Transverse colon (tissue), 4 donors: ENCODE data around the gene LRRN3. TPM values are rescaled to one million over a fixed set of nuclear protein-coding genes. Genes with fewer than 3 reads are reported as not detected.
"Not testable (repeated sequence)": the region's sequence is repeated elsewhere in the genome, so short reads cannot be mapped to it uniquely, and the experiment has no call there.

Experiments used
- DNase-seq: peaks from one replicate; pipeline ENCODE4 v3.0.0-alpha.2; 2019
- H3K27ac ChIP-seq, 4 donors: fragments of 200-600 bp; sonication (generic); 2 replicates each; pipeline ENCODE4 v1.5.1; 2016 to 2018; ENCODE audit warnings: inconsistent platforms in 4 of 4
- H3K27me3 ChIP-seq: fragments of 200-600 bp; sonication (generic); 2 replicates; pipeline ENCODE4 v1.5.1; 2017; ENCODE audit warnings: inconsistent platforms
- H3K36me3 ChIP-seq, 4 donors: fragments of 200-600 bp; sonication (generic); 2 replicates each; pipeline ENCODE4 v1.5.1; 2017 to 2019; ENCODE audit warnings: inconsistent platforms in 4 of 4
- H3K4me1 ChIP-seq, 4 donors: fragments of 200-600 bp; sonication (generic); 2 replicates each; pipeline ENCODE4 v1.5.1; 2017 to 2020; ENCODE audit warnings: inconsistent platforms in 4 of 4
- H3K4me3 ChIP-seq, 4 donors: fragments of 200-600 bp; sonication (generic); 1 replicate in 1 of 4; 2 replicates in 3 of 4; pipeline versions ENCODE4 v1.5.1 to v1.6.1; 2017 to 2019; ENCODE audit warnings: inconsistent platforms in 4 of 4
- H3K9me3 ChIP-seq, 2 donors: fragments of 200-600 bp; sonication (generic); 2 replicates each; pipeline ENCODE4 v1.5.1; 2017 to 2019; ENCODE audit warnings: inconsistent platforms in 2 of 2
- EP300 ChIP-seq: sonication (generic); formaldehyde crosslinking; IDR thresholded peaks from one replicate; pipeline ENCODE4 v1.6.1; 2017; ENCODE audit warnings: antibody characterized with exemption, low read depth
- POLR2A ChIP-seq: fragments of 450-650 bp; IDR thresholded peaks from one replicate; pipeline ENCODE4 v1.6.1; 2016; ENCODE audit warnings: antibody characterized with exemption, mild to moderate bottlenecking, moderate library complexity
- POLR2AphosphoS5 ChIP-seq, 3 donors: sonication (generic); formaldehyde crosslinking; IDR thresholded peaks; one replicate each; pipeline ENCODE4 v1.6.1; 2016; ENCODE audit warnings: antibody characterized with exemption in 3 of 3
- whole genome bisulfite sequencing, 2 donors: methylation state at CpG; one replicate each; pipeline ENCODE4 v1.1.5; 2018; ENCODE audit warnings: low coverage in 1 of 2; 5-methylcytosine and 5-hydroxymethylcytosine counted together
- in situ Hi-C, 4 donors: fragments of 200-750 bp; cut with MboI; loops; one replicate each; pipeline versions ENCODE4 v1.15.0 to v1.15.1; 2017; ENCODE audit warnings: low sequenced_read_pairs in 3 of 4, low pct_ligation_motif_present in 1 of 4, low pct_unique_long_range_greater_than_20kb in 1 of 4
- intact Hi-C: fragments of 100-400 bp; cut with DNase I; formaldehyde crosslinking; loops from one replicate; pipeline ENCODE4 v1.15.1; 2023; ENCODE audit warnings: low total_unique reads
- total RNA-seq, 4 donors: library from RNA; depleted of rRNA; stranded (reverse); fragments of >200 nt; gene quantifications; one replicate each; pipeline ENCODE4 v1.1.0, GENCODE V29; 2016
- TF ChIP-seq, protein P1 (sequence below), 5 experiments: fragments of 200-600 bp in 3 of 5; fragments of 450-650 bp in 2 of 5; sonication (generic) in 3 of 5; IDR thresholded peaks; 1 replicate in 2 of 5; 2 replicates in 3 of 5; pipeline ENCODE4 v1.5.1; 2016 to 2017; ENCODE audit warnings: antibody characterized with exemption in 5 of 5, inconsistent platforms in 3 of 5, mild to moderate bottlenecking in 2 of 5, moderate library complexity in 1 of 5

LRRN3 gene
- total RNA-seq, 4 donors from 2014 or later: 0.27 to 0.32 TPM; not detected in 2

DNA sequence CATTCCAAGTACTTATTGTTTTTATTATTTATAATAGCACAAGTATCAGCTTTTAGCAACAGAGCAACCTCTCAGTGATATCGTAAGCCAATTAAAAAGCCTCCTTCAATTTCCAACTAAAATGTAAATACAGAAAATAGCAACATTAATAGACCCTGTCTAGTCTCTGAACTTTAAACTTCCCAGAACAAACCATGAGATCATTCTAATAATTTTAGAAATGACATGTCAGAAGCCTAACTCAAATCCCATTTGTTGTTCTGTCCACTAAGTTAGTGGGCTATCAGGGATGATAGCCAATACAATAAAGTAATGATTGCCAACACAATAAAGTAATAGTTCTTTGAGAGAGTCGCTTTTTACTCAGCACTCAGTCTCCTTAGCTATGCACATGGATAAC, 22.3 kb upstream of the LRRN3 start:
- DNase-seq: no peak
- no peaks in the 10 kb centered on the region for H3K9me3 ChIP-seq
- H3K4me1 ChIP-seq: no peaks in the 10 kb centered on the region
- intact Hi-C loops: no loop called here
- H3K36me3 ChIP-seq: no peaks in the 10 kb centered on the region
- no peak overlapping the region for H3K4me3 ChIP-seq
- TF ChIP-seq POLR2AphosphoS5 (IDR thresholded peaks at IDR 0.05) (no peak), POLR2A (no peak), EP300 (no peak)
- TF ChIP-seq, protein P1, sequence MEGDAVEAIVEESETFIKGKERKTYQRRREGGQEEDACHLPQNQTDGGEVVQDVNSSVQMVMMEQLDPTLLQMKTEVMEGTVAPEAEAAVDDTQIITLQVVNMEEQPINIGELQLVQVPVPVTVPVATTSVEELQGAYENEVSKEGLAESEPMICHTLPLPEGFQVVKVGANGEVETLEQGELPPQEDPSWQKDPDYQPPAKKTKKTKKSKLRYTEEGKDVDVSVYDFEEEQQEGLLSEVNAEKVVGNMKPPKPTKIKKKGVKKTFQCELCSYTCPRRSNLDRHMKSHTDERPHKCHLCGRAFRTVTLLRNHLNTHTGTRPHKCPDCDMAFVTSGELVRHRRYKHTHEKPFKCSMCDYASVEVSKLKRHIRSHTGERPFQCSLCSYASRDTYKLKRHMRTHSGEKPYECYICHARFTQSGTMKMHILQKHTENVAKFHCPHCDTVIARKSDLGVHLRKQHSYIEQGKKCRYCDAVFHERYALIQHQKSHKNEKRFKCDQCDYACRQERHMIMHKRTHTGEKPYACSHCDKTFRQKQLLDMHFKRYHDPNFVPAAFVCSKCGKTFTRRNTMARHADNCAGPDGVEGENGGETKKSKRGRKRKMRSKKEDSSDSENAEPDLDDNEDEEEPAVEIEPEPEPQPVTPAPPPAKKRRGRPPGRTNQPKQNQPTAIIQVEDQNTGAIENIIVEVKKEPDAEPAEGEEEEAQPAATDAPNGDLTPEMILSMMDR (IDR thresholded peaks at IDR 0.05): no peak
- in situ Hi-C loops: no loop called here
- H3K27me3 ChIP-seq: no peaks in the 10 kb centered on the region
- 81 to 86% methylated on average over 2 of the region's 2 CpGs for WGBS, 2 donors
- no peak overlapping the region for H3K27ac ChIP-seq

- in situ Hi-C loops: no loop called here
- no peaks in the 10 kb centered on the region for H3K9me3 ChIP-seq
- no peak overlapping the region for H3K4me3 ChIP-seq
- no peak for DNase-seq
- TF ChIP-seq POLR2AphosphoS5 (IDR thresholded peaks at IDR 0.05) (no peak), EP300 (no peak), POLR2A (no peak)
- TF ChIP-seq, protein P1 (IDR thresholded peaks at IDR 0.05): no peak
- no peak overlapping the region for H3K27ac ChIP-seq
- H3K36me3 ChIP-seq: no peaks in the 10 kb centered on the region
- intact Hi-C loops: no loop called here
- H3K27me3 ChIP-seq: no peaks in the 10 kb centered on the region
- no peaks in the 10 kb centered on the region for H3K4me1 ChIP-seq
These were observed 19.4 kb upstream of the LRRN3 start for GRCh38 chr7:111071556-111071955.

DNA sequence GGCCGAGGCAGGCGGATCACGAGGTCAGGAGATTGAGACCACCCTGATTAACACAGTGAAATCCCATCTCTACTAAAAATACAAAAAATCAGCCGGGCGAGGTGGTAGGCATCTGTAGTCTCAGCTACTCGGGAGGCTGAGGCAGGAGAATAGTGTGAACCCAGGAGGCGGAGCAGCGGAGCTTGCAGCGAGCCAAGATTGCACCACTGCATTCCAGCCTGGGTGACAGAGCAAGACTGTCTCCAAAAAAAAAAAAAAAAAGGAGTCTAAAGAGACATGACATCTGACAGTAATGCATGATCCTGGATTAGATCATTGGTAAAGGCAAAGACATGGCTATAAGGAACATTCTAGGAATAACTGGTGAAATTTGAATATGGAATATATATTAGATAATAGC, 18.3 kb upstream of the LRRN3 start:
- H3K27me3 ChIP-seq, H3K27ac ChIP-seq, H3K4me1 ChIP-seq, H3K36me3 ChIP-seq, H3K4me3 ChIP-seq, H3K9me3 ChIP-seq, in situ Hi-C loops, DNase-seq, intact Hi-C loops: not testable (repeated sequence)
- WGBS, 2 donors: 80 to 96% methylated on average over 3 to 9 of the region's 9 CpGs

DNA sequence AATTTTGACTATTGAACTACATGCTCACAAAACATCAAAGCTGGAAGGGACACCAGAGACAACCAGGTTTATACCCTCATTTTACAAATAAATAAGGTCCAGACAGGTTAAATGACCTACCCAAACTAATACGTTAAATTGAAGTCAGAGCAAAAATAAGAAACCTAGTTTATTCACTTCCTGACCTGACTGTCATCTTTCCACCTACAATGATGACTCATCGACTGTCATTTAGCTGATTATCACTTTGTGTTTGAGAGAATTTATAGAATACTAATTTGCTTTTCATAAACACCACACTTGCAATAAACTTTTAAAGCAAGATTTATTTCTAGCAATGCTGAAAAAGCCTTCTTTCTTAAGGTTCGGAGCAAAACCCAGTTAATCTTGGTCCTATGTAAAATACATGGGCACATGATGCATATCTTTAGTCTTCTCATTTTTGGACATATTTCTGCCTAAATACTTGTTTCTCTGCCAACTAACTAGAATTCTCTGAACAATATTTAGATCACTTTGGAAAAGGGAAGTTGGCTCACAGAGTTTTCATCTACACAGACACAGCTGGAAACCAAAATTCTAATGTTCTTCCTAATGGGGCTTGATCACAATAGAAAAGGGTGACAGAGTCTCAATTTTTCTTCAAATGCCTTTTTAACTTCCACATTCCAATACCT, 16.7 kb upstream of the LRRN3 start:
- Histone ChIP-seq H3K4me1 (no peaks in the 10 kb centered on the region), H3K36me3 (no peaks in the 10 kb centered on the region), H3K27ac (no peak overlapping the region), H3K4me3 (no peak overlapping the region), H3K27me3 (no peaks in the 10 kb centered on the region), H3K9me3 (no peaks in the 10 kb centered on the region)
- no peak for TF ChIP-seq POLR2A
- TF ChIP-seq POLR2AphosphoS5 (IDR thresholded peaks at IDR 0.05): no peak
- TF ChIP-seq EP300: no peak
- TF ChIP-seq, protein P1 (IDR thresholded peaks at IDR 0.05): no peak
- intact Hi-C loops (no loop called here), in situ Hi-C loops (no loop called here)
- 59 to 71% methylated on average over 3 of the region's 3 CpGs for WGBS, 2 donors
- no peak for DNase-seq

DNA sequence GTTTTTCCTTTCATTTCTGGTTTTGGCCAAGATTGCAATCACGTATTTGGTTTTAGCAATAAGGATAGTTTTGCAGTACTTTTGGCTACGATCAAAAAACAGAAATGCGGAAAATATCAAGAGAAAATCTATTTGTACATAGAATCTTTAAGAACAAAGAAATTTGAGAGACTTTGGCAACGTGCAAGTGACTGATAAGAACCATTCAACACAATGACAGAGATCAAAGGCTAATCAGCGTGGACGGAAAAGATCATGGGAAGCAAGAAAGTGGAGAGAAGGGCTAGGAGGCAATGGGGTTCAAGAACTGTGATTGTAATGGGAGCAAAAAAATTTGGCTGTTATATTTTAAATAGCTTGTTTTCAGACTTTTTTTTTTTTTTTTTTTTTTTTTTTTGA, 16.2 kb upstream of the LRRN3 start:
- Histone ChIP-seq H3K9me3 (no peaks in the 10 kb centered on the region), H3K27me3 (no peaks in the 10 kb centered on the region), H3K4me1 (no peaks in the 10 kb centered on the region), H3K36me3 (no peaks in the 10 kb centered on the region), H3K4me3 (no peak overlapping the region), H3K27ac (no peak overlapping the region)
- TF ChIP-seq, protein P1 (IDR thresholded peaks at IDR 0.05): no peak
- no peak for TF ChIP-seq POLR2AphosphoS5 (IDR thresholded peaks at IDR 0.05)
- TF ChIP-seq POLR2A: no peak
- no peak for TF ChIP-seq EP300
- intact Hi-C loops (no loop called here), in situ Hi-C loops (loop anchor here (25.0 kb wide), 2 partner anchors 413 to 663 kb away; no protein-coding TSS in a partner anchor)
- no peak for DNase-seq
- WGBS, 2 donors: 70 to 80% methylated on average over 6 of the region's 6 CpGs
